Activated T-helper 1 cell treated with anti-CD3 and anti-CD28 coated beads, Interleukin-2, amount 50 U/mL, for 16 hours (primary cell): Measurements from ENCODE around the gene RASGRP2.
"Not testable (repeated sequence)": the region's sequence is repeated elsewhere in the genome, so short reads cannot be mapped to it uniquely, and the experiment has no call there.

Experiments used
- DNase-seq, 2 donors: peaks; one replicate each; pipeline ENCODE4 v3.0.0-alpha.2; 2020; ENCODE audit warnings: low read depth in 1 of 2, low spot score in 1 of 2

The RASGRP2 gene

DNA sequence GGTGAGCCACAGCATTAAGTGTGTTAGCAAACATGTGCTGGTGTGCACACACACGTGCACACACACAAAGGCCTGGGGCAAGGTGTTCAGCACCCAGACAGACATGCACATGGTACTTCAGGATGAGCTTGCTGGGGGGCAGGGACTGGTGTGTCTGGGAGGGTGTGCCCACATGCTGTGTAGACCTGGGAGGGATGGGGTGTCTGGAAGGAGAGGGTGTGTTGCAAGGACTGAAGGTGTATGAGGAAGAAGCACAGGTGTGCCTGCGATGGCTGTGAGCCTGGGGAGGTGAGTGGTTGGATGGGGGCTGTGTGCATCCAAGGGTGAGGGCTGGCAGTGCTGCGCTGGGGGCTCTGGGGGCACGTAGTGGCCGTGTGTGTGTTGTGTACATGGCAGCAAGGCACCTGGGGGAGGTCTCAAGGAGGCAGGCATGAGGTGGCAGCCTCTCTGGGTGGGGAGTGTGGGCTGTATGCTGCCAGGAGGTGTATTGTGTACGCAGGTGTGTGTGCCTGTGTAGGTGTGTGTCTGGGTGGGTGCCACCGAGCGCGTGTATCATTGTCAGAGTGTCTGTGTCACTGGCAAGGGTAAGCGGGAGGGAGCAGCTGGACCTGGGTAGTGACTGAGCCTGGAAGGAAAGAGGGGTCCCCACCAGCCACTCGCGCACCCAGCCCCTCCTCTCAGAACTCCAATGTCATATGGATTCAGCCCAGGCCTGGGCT, 23.1 kb downstream of the RASGRP2 start:
- DNase-seq, result no peak

GRCh38 chr11:64720167-64720566, 23.8 kb downstream of the RASGRP2 start:
- no peak for DNase-seq

DNA sequence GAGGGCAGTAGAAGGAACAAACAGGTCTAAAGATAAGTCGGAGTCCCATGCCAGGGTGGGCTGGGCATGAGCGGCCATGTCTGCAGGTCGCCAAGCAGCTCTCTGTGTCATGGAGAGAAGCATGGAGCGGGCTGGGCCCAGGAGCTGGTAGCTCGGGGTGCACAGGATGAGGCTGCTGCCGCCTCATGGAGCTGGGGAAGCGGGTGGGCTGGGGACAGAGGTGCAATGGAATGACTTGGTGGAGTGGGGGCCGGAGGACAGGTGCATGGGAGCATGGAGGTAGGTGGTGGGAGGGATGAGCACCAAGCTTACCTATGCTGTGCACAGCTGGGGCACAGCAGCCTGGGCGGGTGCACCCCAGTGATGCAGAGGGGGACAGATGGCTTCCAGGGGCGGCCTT, 24.5 kb downstream of the RASGRP2 start:
- no peak for DNase-seq

- no peak for DNase-seq
Measured at GRCh38 chr11:64718780-64719124, 25.2 kb downstream of the RASGRP2 start.

DNA sequence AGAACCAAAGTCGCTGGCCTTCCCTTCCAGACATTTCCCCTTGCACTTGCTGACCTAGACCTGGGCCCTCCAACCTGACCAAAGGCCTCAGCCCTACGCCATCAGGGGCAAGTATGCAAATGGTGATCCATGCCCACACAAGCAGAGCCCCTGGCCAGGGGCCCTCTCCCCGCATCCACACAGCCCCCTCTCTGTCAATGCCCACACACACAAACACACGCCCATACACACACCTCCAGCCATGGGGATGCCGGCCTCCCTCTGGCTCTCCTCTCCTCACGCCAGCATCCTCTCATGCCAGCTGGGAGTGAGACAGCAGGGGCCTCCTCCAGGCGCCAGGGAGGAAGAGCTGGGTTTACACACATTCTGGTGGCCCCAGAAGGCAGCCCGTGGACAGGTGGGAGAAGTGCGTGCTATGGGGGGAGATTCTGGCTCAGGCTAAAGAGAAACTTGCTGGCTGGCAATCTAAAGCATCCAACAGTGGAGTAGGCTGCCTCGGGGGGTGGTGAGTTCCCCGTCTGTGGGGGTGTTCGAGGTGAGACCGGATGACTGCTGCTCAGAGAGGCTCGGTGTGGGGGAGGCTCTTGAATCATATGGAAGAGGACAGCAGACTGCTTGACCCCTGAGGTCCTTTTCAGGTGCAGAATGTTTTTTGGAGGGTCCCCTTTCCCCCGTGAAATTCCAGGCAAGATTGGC, 25.7 kb downstream of the RASGRP2 start:
- DNase-seq, result no peak

- DNase-seq, result no peak
Measured at GRCh38 chr11:64717268-64717578, 26.7 kb downstream of the RASGRP2 start.

DNA sequence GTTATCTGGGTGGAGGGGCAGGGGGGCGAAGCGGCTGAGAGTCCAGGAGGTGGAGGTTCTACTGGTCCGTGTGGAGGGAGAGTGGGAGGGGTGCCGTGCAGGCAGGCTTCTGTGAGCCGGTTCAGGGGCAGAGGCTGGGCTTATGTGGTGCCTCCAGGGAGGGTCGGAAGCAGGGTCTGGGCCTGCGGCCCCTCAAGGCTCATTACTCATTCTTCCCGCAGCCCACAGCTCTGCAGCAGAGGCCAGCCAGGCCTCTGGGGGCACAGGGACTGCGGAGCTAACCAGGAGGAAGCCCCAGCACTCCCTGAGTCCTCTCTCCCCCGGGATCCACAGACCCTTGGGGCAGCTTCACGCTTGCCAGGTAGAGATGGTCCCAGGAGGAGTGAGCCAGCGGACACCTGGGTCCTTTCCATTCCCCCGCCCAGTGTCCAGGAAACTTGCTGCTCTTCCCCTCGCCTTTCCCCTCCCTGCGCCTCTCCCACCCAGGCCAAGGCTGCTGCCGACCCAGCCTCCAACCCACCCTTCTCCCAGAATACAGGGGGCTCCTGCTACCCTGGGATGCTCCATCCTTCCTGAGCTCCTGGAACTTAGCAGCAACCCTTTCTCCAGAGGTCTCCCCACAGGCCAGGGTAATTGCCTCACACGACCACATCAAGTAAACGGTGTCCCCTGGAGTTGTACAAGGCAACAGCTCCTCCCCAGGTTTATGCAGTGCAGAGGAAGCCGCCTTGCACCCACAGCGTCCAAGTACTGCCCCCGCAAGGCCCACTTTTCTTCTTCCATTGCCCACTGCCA, 27.3 kb downstream of the RASGRP2 start:
- DNase-seq, result no peak

- DNase-seq, result no peak
Measured at GRCh38 chr11:64715756-64716472, 28.0 kb downstream of the RASGRP2 start.

DNA sequence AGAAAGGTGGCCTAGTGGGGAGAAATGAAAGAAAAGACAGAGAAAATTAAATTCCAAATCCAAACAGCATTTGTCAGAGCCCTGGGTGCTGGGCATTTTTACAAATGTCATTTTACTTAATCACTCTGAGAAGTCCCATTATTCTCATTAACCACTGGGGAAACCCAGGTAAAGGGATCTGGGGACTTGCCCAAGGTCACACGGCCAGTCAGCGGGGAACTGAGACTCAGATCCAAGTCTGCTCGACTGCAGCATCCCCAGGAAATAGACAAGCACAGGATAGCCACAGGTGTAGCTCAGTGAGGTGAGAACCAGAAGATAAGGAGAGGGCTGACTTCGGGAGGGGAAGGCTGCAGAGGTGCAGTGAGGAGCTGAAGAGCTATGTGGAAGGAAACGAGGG, 28.8 kb downstream of the RASGRP2 start:
- no peak for DNase-seq

DNA sequence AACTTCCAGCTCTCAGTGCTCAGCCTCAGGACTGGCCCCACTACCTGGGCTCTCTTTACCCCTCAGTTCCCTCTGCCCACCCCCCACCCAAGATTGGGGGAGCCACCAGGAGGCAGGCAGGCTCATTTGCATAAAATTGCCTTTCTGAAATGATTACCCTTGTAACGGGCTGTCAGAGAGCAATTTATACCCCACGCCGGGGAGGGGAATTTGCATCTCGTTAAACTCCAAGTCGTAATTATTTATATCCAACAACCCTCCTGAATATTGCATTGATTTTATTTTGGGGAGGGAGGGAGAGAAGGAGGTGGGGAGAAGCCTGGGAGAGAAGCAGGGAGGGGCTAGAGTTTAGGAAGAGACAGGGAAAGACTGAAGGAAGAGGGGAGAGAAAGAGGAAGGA, 29.3 kb downstream of the RASGRP2 start:
- DNase-seq, result no peak

DNA sequence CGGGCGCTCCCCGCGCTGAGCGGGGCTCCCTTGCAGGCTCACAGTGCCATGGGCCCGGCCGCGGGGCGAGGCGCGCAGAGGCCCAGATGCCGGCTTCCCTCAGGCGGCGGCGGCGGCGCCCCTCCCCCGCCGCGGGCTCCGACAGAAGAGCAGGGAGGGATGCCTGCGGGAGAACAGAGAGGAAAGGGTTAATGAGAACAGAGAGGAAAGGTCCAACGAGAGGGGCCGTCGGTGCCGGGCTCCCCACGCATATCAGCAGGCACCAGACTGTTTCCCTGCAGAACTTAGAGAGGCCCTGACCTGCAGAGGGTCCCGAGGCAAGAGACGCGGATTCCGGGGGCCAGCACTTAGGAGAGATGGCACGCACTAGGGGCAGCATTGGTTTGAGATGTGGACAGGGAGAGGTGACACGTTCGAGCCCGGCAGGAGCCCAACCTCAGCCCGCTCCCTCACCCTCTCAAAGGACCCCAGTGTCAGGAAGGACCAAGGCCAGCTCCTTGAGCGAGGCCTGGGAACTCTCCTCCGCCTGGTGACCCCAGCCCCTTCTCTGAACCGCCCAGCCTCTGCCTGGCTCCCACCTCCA, 30.1 kb downstream of the RASGRP2 start:
- DNase-seq, result no peak

- no peak for DNase-seq
Measured at GRCh38 chr11:64713016-64713707, 30.8 kb downstream of the RASGRP2 start.

- DNase-seq, result no peak
Measured at GRCh38 chr11:64712430-64713015, 31.4 kb downstream of the RASGRP2 start.

DNA sequence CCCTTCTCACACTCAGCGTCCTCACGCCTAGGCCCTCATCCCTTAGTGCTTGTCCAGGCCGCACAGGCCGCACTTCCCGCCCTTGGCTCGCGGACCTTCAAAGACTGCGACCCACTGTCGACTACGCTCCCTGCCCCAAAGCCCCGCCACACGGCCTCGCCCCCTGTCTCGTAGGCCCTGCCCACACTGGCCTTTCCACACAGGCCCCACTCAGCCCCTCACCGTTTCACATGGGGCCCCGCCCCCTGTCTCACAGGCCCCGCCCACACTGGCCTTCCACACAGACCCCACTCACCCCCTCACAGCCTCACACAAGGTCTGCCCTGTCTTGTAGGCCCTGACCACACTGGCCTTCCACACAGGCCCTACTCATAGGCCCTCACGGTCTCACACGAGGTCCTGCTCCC, 32.0 kb downstream of the RASGRP2 start:
- no peak for DNase-seq

GRCh38 chr11:64711138-64711955, 32.6 kb downstream of the RASGRP2 start:
- no peak for DNase-seq

GRCh38 chr11:64710418-64711137, 33.4 kb downstream of the RASGRP2 start:
- no peak for DNase-seq

- DNase-seq, result no peak
Measured at GRCh38 chr11:64705501-64705900, 38.4 kb downstream of the RASGRP2 start.

- DNase-seq, result no peak
Measured at GRCh38 chr11:64703048-64703447, 40.9 kb downstream of the RASGRP2 start.

DNA sequence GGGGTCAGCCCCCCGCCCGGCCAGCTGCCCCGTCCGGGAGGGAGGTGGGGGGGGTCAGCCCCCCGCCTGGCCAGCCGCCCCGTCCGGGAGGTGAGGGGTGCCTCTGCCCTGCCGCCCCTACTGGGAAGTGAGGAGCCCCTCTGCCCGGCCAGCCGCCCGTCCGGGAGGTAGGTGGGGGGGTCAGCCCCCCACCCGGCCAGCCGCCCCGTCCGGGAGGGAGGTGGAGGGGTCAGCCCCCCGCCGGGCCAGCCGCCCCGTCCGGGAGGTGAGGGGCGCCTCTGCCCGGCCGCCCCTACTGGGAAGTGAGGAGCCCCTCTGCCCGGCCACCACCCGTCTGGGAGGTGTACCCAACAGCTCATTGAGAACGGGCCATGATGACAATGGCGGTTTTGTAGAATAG, 42.0 kb downstream of the RASGRP2 start:
- not testable (repeated sequence) for DNase-seq
